Measurements from ENCODE around the gene RBM5.
A peak's percentile ranks its signal among the peaks of the same experiment; 100 is the strongest.

The RBM5 gene

DNA sequence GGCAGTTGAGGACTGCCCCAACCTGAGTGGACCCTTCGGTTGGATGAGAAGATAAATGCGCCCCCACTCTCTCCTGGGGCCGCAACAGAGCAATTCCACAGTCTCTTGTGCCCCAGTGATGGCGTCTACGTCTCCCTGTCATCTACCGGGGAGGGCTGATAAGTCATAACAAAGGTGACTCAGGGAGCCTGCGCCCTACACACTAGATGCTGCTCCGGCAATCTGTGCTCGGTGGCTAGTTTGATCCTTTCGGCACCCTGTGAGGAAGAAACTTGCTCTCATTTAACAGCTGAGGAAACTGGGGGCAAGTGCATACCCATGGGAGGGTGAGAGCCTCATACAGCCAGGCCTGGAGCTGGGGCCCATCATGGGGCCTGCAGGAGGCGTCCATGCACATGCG lies 52.3 kb downstream of the RBM5 start:
- DNase-seq: no peak

DNA sequence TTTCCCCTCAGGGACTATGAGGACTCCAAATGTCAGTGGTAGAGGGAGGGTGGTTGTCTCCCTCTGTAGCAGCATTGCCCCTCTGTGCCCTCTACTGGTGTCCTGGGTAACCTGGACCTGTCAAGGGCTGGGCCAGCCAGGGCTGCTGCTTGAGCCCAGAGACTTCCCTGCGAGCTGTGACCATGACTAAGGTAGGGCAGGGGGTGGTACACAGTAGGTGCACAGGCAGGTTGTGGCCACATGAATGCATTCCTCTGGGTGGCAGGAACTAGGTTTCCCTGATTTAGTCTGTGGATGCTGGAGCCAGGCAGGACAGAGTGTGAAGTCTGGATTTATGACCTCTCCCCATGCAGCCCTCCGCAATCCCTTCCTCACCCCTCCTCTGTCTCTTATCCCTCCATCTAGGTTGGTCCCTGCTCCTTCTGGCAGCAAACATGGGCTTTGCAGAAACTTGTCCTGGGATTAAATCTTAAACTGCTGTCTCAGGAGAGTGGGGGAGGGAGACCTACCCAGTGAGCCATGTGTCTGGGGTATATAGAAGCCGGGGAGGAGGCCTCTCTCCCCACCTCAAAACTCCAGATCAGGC lies 57.7 kb downstream of the RBM5 start:
- no peak for DNase-seq

DNA sequence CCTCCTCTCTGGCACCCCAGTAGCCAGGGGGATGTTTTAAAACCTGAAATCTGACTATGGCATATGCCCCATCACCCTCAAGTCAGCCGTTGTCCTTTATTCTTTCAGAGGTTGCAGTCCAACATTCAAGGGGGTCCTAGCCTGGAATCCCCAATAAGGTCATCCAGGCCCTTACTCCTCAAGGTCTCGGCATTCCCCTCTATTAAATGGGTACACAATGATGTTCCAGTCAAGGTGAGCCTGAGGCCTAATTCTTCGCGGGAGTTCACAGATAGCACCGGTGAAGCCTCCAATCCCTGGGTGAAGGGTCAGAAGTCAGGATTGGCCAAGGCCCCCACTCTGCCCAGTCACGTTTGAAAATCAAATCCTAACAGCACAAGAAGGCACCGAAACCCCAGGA lies 58.3 kb downstream of the RBM5 start:
- no peak for DNase-seq

DNA sequence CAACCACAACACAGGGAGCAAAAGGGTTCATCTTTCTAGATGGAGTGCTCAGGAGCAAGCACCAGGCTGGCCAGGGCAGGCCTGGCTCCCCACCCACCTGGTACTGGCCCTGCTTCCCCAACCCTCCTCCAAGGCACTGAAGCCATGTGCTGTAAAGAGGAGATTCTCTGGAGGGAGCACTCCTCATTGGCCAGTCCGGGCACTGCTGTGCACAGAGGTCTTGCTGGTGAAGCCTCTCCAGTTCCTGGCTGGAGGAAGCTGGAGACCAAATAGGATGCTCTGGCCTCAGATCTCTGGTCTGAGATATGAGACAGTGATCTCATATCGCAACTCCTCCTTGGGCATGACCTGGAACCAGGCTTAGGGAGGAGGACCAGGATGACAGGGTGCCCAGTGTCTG lies 58.7 kb downstream of the RBM5 start:
- no peak for DNase-seq

DNA sequence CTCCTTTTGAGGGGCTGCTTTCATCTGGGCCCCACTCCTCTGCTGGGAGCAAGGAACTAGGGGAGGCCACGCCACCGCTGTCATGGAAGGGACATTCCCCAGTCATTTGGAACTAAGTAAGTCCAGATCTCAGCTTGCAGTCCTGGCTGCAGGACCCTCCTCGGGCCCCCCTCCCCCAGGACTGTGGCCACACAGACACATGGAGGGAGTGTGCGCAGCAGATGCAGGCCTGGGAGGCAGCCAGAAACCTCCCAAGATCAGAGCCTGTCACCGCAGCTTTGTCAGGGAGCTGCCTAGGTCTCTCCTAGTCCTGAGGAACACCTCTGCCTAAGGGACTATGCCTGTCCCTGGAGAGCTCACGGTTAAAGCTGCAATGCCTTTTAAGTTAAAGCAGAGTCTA lies 59.1 kb downstream of the RBM5 start:
- no peak for DNase-seq

DNA sequence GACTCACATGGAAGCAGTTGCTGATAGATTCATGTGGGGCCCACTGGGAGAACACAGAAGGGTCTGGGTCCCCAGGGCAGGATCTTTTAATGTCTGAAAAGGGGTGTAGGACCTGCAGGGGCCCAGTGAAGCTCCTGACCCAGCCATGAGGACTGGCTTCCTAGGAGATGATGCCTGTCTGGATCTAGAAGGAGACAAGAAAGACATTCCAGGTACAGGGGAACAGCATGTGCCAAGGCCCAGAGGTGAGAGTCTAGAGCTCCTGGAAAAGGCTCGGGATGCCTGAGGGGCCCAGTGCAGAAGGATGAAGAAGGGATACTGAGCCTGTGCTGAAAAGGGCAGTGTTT lies 61.7 kb downstream of the RBM5 start:
- DNase-seq: no peak

DNA sequence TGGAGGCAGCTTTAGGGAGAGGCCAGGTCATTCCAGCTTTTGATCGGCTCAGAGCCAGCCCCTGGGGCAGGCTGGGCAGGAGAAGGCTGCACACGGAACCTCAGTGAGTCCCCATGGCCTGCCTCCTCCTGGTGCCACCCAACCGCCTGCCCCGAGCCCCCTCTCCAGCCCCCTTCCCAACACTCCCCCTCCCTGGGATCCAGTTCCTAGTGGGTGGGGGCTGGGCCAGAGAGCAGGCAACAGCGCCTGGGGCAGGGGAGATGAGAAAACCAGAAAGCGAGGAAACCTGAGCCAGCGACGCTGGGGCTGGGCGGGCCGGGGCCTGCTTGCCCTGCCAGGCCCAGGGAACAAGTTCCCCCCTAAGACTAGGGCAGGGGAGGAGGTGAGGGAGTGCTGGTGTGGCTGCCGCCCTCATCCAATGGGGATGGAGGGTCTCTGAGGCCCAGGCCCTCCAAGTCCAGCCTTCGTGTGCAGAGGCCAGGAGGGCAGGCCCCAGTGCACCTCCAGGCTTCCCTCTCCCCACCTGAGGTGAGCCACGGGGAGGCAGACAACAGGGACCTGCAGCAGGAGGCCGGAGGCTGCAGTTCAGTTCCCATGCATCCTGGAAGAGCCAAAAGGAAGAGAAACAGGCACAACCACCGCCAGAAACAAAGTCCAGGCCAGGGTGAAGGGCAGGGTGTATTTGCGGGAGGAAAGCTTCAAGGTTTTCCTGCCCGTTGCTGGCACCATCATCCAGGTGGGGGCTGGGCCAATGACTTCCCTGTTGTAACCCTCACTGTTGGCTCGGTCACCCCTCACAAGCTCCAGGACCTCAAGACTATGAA lies 62.4 kb downstream of the RBM5 start:
- no peak for DNase-seq

DNA sequence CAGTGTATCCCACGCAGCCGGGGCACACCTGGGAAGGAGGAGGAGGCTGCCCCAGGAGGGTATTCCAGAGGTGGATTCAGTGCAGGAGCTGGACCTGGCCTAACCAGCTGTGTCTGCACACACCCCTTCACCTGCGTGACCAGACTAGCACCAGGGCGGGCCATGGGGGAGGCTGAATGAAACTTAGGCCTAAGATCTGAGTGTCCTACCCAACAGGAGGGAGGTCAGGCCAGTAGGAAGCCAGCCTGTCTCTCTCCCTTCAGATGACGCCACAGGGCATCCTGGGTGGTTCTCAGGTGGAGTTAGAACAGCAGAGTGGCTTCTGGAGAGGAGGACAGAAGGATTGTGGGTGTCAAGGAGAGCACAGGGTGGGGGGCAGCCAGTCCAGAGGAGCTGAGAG lies 63.0 kb downstream of the RBM5 start:
- DNase-seq: no peak

DNA sequence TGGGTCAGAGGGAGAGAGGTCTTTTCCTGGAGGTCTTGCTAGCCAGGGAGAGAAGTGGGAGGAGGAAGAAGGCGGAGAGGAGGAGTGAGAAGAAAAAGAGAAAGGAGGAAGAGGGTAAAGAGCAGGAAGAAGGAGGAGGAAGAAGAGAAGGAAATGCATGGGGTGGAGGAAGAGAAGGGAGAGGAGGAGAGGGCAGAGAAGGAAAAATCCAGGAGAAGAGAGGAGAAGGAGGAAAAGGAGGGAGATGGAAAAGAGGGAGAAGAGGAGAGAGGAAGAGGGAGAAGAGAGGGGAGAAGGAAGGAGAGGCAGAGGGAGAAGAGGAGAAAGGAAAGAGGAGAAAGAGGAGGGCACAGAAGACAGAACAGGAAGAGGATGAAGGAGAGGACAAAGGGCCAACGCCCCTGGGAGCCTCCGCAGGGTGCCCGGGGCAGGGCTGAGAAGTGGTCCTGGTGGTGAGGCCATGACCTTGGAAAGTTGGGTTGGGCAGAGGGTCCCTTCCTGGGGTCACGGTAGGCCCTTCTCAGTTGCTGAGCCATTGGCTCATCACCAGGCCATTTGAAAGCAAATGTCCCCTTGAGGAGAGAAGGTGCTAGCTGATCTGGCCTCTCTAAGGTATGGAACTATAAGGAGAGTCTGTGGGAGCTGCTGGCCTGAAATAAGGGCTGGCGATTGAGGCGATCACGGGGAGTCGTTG lies 65.2 kb downstream of the RBM5 start:
- no peak for DNase-seq

DNA sequence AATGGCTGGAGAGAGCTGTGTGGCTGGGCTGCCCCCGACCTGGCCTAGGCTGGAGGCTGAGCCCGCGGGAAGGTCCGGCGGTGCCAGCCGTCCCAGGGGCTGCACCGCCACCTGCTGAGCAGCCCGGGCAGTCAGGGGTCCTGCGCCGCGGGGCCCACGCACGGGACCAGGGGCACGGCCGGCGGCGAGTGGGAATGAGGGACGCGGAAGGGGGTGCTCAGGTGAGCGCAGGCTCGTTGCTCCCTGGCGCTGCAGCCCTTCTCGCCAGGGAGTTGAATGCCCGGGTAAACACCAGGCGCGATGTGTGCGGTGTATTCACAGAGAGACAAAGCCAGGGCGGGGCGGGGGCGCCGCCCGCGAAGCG lies 65.7 kb downstream of the RBM5 start:
- no peak for DNase-seq

DNA sequence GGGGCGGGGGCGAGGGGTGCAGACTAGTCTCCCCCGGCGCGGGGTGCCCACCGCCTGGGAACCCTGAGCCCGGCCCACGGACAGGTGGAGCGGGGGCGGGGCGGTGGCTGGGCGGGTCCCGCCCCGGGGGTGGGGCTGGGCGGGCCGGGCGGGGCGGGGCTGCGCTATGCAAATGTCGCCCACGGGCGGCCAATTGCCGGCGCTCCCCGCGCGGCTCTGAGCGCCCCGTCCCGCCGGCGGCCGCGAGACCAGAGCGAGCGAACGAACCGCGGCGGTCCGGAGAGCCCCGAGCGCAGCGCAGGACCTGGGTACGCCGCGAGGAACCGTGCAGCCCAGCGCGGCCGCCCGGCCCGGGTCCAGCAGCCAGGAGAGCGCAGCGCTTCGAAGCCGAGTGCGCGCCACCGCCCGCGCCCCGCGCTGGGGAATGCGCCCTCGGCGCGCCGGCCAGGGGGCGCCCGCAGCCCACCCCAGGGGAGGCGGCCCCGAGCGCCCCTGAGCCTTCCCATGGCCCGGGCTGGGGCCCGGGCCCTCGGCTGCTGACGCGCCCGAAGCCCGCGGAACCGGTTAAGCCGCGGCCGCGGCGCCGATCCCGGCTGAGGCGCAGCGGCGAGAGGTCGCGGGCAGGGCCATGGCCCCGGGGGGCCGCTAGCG lies 66.2 kb downstream of the RBM5 start, which contains the start of gene SEMA3F:
SEMA3F (plus strand) TSS at position 485 of the 651 bp plus-strand sequence. CDS start 4,299 bp downstream, outside the sequence.
- DNase-seq: peak; percentile 50

DNA sequence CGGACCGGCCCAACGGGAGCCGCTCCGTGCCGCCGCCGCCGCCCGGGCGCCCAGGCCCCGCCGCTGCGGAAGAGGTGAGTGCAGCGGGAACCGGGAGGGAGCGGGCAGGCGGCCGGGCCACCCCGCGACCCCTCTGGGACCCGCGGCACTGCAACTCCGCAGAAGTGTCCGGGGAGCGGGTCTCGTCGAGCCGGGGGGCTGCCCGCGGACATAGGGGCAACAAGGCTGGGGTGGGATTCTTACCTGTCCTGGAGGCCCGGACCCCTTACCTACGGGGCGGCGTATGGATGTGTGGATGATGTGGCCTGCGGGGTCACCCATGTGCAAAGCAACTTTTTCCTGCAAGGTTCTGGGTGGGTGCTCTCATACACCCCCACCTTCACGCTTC lies 66.8 kb downstream of the RBM5 start:
- DNase-seq: no peak

DNA sequence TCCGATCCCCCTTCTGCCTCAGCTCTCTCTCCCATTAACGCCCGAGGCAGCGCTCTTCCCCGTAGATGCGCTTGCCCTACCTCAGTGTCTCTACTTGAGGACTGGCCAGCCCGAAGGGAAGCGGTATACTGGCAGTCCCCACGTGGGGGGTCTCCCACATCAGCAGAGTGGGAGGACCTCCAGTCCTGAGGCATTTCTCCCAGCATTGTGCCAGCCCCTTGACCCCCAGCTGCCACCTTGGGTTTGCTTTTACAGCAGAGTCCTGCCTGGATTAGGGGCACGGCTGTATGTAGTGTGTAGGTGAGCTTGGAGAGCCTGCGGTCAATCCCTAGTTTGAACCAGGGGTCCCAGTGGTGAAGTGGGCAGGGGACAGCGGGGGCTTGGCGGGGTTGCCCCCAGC lies 67.2 kb downstream of the RBM5 start:
- DNase-seq: no peak

DNA sequence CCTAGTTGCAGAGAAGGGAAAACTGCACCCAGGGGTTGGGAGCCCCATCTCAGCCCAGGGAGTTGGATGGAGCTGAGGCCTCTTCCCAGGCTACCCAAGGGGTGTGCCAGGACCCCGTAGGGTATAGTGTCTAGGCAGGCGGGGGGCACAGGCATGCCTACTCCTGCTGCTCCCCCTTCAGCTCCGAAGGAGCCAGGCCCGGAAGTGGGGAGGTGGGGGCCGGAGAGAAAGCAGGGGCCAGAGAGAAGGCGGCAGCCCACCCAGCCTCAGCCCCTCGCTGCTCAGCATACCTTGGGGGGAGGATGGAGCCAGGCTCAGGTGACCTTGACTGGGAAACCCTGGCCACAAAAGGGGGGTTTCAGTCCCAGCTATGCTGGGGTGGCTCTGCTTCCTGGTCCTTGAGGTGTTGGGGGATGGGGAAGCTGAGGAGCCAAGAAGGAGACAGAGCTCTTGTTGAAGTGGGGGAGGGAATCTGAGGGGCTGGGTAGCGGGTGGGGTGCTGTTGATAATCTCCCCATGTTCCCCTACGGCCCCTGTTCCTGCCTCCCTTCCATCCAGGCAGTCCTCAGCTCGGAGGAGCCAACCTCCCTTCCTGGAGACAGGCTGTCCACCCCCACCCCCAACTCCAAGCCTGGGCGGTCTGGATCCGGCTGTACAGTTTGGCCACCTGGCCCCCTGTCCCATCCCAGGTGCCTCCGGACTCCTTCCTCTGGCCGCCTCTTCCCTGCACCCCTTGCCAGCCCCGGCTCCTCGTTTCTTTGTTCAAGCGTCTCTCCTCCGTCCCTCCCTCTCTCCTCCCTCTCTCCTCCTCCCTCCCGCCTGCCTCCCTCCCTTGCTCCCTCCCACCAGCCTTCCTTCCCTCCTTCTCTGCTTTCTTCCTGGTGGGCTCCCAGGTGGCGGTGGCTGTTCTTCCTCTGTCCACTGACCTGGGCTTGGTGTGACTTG lies 68.1 kb downstream of the RBM5 start:
- no peak for DNase-seq

DNA sequence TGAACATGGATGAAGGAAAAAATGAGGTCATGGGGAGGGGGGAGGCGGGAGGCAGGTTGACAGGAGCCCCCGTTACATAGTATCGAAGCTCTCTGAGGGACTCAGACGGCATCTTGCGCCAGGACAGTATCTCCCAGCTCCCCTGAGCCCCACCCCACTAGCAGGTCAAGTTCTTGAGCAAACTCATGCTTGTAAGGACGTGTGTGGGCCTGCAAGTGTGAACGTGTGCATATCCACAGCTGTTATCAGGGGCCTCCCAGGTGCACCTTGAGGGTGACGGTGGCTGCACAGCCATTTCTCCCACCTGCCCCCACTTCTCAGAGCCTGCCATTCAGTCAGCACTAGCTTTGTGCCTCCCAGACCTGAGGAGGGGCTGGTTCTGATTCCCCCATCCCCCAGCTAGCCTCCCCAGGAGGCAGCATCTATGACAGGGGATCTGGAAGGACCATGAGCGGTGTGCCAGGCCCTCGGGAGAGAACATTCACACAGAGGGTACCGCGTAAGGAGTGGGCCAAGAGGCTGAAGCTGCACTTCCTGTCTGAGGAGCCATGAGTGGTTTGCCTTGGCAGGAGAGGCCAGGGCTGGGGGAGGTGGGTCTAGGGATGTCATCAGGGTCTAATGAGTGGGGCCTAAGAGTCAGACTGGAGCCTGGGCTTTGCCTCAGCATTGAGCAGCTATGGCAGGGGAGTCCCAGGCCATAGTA lies 69.3 kb downstream of the RBM5 start:
- no peak for DNase-seq

DNA sequence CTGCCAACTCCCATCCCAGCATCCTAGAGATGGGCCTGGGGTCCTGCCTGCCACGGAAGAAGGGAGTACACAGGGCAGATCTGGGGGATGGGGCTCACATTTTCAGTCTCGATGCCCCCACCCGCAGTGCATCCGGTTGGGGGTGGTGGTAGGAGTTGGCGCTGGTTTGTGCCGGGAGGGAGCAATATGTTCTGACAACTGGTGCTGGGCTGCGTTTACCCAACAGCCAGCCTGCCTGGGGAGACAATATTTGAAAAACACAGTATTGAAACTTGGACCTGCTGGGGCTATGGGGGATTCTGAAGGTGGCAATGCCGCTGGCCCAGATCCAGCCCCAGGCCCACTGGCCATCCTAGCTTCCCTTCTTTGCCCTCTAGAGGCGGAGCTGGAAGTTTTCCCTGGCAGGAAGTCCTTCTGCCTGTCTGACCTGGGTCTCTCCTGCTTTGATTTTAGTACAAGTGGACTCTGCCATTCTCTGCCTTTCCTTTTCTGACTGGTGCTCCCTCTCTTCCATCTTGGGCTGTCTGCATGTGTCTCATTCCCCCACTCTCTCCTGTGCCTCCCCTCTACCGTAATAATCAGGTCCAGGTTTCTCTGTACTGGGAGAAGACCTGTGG lies 69.9 kb downstream of the RBM5 start:
- no peak for DNase-seq

DNA sequence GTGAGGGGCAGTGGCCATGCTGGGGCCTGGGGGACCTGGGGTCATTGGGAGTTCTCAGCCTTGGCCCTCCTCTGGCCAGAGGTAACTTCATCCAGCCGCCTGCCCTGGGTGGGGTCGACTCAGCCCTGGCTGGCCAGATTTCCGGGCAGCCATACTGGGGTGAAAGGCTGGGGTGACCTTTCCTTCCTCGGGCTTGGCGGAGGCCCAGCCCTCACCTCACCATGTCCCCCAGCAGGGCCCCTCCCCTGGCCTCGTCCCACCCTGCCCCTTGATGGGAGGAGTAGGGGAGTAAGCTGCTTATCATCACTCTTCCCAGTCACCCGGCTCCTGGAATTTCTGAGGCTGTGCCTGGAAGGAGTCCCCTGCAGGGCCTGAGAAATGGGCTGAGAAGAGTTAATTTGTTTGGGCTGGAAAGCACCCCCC lies 71.9 kb downstream of the RBM5 start:
- DNase-seq: no peak

DNA sequence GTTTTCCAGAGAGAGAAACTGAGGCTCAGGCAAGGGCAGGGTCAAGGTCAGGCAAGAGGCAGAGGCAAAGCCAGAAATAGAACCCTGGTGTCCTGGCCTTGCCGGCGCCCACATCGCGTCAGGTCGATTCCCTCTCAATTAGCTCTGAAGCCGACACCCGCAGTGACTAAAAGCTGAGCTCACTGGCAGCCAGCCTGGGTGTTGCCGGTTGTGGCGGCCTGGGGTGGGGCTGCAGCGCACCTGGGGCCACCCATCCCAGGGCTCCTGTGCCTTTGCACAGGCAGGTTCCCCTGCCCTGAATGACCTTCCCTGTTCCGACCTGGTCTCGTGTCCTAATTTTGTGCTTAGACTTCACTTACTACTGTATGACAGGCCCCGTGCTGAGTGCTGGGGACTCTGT lies 72.6 kb downstream of the RBM5 start:
- DNase-seq: no peak

DNA sequence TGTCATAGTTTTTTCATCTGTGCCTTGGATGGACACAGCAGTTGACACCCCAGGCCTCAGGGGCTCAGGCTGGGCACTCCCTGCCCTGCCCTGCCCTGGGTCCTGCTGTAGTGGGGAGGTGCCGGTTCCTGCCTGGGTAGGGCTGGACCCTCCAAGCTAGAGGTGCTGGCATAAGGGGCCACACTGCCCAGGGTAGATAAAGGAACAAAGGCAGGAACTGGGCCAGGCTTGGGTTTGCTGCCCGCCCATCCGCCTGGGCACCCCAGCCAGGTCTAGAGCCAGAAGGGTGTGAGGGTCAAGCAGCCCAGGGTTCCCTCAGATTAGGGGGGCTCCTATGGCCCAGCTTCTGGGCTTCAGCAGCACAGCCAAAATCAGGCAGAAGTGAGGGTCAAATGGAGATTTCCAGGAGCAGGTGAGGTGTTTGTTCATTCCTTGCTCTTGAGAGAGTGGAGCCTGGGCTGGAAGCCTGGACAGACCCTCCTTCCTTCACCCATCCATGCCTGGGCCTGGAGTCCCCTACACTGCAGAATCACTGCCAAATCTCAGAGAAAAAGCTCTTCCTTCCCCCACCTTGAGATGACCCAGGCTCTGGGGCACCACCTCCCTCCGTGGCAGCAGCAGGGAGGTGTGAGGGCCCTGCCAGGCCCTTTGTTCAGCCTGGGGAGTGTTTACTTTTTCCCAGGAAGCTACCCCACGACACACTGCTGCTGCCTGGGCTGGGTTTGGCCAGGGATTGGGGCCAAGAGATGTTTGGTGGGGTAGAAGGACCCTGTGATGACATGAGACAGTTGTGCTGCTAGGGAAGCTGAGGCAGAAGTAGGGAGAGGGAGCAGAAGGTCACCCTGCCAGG lies 73.5 kb downstream of the RBM5 start:
- DNase-seq: no peak
